Mesenchymal stem cell (in vitro differentiated cells and primary cell): ENCODE measurements around the gene CCT8L2.
"Not testable (repeated sequence)": the region's sequence is repeated elsewhere in the genome, so short reads cannot be mapped to it uniquely, and the experiment has no call there.

Experiments used
- DNase-seq: peaks from one replicate; pipeline ENCODE4 v3.0.0-alpha.2; 2013
- H2AFZ ChIP-seq: one replicate; pipeline ENCODE4 v1.6.1; 2013; ENCODE audit warnings: low read depth, mild to moderate bottlenecking, control low read depth, inconsistent platforms, low read length, moderate library complexity
- H2AK5ac ChIP-seq: 2 replicates; pipeline ENCODE4 v1.6.1; 2013; ENCODE audit warnings: low read length, moderate library complexity, mild to moderate bottlenecking, inconsistent platforms; ENCODE audit not compliant: severe bottlenecking
- H2BK120ac ChIP-seq: one replicate; pipeline ENCODE4 v1.6.1; 2013; ENCODE audit warnings: low read depth, mild to moderate bottlenecking, inconsistent platforms, low read length, moderate library complexity
- H2BK12ac ChIP-seq, 2 experiments: one replicate each; pipeline ENCODE4 v1.6.1; 2013; ENCODE audit warnings: inconsistent platforms in 2 of 2, low read length in 2 of 2, mild to moderate bottlenecking in 2 of 2, moderate library complexity in 2 of 2, control low read depth in 1 of 2
- H2BK15ac ChIP-seq: one replicate; pipeline ENCODE4 v1.6.1; 2013; ENCODE audit warnings: mild to moderate bottlenecking, low read depth, inconsistent platforms; ENCODE audit not compliant: poor library complexity, severe bottlenecking
- H2BK5ac ChIP-seq: 2 replicates; pipeline ENCODE4 v1.6.1; 2013; ENCODE audit warnings: low read depth, mild to moderate bottlenecking, low read length, control low read depth, inconsistent platforms; ENCODE audit not compliant: poor library complexity, severe bottlenecking
- H3K14ac ChIP-seq, 2 experiments: one replicate each; pipeline ENCODE4 v1.6.1; 2013; ENCODE audit warnings: inconsistent platforms in 2 of 2, low read length in 2 of 2, control low read depth in 1 of 2, mild to moderate bottlenecking in 1 of 2, moderate library complexity in 1 of 2
- H3K18ac ChIP-seq, 2 experiments: one replicate each; pipeline ENCODE4 v1.6.1; 2013; ENCODE audit warnings: inconsistent platforms in 2 of 2, low read length in 2 of 2, control low read depth in 1 of 2, low read depth in 1 of 2, mild to moderate bottlenecking in 1 of 2
- H3K23ac ChIP-seq, 2 experiments: one replicate each; pipeline ENCODE4 v1.6.1; 2013; ENCODE audit warnings: inconsistent platforms in 2 of 2, low read length in 2 of 2, mild to moderate bottlenecking in 2 of 2, moderate library complexity in 2 of 2, control low read depth in 1 of 2
- H3K27ac ChIP-seq: 2 replicates; pipeline ENCODE4 v1.5.1; 2013; ENCODE audit warnings: mild to moderate bottlenecking, moderate library complexity, low read length, control low read depth, inconsistent platforms; ENCODE audit not compliant: poor library complexity, severe bottlenecking
- H3K27me3 ChIP-seq, 2 experiments: 2 replicates each; pipeline versions ENCODE4 v1.6.1 to v1.7.0; 2013; ENCODE audit warnings: low read length in 2 of 2, mild to moderate bottlenecking in 2 of 2, moderate library complexity in 2 of 2, control low read depth in 1 of 2, inconsistent platforms in 1 of 2; ENCODE audit not compliant: control insufficient read depth in 1 of 2, insufficient read depth in 1 of 2
- H3K36me3 ChIP-seq, 2 experiments: 2 replicates each; pipeline versions ENCODE4 v1.6.1 to v1.7.0; 2013; ENCODE audit warnings: low read length in 2 of 2, control low read depth in 1 of 2, inconsistent platforms in 1 of 2, low read depth in 1 of 2, mild to moderate bottlenecking in 1 of 2; ENCODE audit not compliant: insufficient read depth in 2 of 2, control insufficient read depth in 1 of 2
- H3K4ac ChIP-seq, 2 experiments: one replicate each; pipeline ENCODE4 v1.6.1; 2013; ENCODE audit warnings: inconsistent platforms in 2 of 2, low read length in 2 of 2, mild to moderate bottlenecking in 2 of 2, moderate library complexity in 2 of 2, control low read depth in 1 of 2, low read depth in 1 of 2
- H3K4me1 ChIP-seq: 2 replicates; pipeline ENCODE4 v1.6.1; 2013; ENCODE audit warnings: low read depth, low read length, control low read depth; ENCODE audit not compliant: control insufficient read depth, insufficient read depth
- H3K4me2 ChIP-seq: 2 replicates; pipeline ENCODE4 v1.6.1; 2013; ENCODE audit warnings: low read length, mild to moderate bottlenecking, inconsistent platforms; ENCODE audit not compliant: poor library complexity, severe bottlenecking
- H3K4me3 ChIP-seq, 2 experiments: 2 replicates each; pipeline versions ENCODE4 v1.5.1 to v1.7.0; 2013; ENCODE audit warnings: low read length in 2 of 2, mild to moderate bottlenecking in 2 of 2, control low read depth in 1 of 2, low read depth in 1 of 2; ENCODE audit not compliant: insufficient read depth in 1 of 2
- H3K79me1 ChIP-seq: replicated peaks from 2 replicates; pipeline ENCODE4 v1.6.1; 2013; ENCODE audit warnings: mild to moderate bottlenecking, control low read depth, low read length, inconsistent platforms; ENCODE audit not compliant: poor library complexity, severe bottlenecking
- H3K9ac ChIP-seq: 2 replicates; pipeline ENCODE4 v1.7.0; 2013; ENCODE audit warnings: mild to moderate bottlenecking, low read length, moderate library complexity
- H3K9me3 ChIP-seq: 2 replicates; pipeline ENCODE4 v1.7.0; 2013; ENCODE audit warnings: mild to moderate bottlenecking, low read length; ENCODE audit not compliant: control insufficient read depth
- H4K8ac ChIP-seq: one replicate; pipeline ENCODE4 v1.6.1; 2013; ENCODE audit warnings: inconsistent platforms, mild to moderate bottlenecking, low read length, moderate library complexity
- H4K91ac ChIP-seq: one replicate; pipeline ENCODE4 v1.6.1; 2013; ENCODE audit warnings: mild to moderate bottlenecking, low read length, inconsistent platforms
- WGBS: methylation state at CpG from one replicate; pipeline ENCODE4 v1.1.7; 2013; ENCODE audit warnings: mixed read lengths; 5-methylcytosine and 5-hydroxymethylcytosine counted together

Gene CCT8L2

DNA sequence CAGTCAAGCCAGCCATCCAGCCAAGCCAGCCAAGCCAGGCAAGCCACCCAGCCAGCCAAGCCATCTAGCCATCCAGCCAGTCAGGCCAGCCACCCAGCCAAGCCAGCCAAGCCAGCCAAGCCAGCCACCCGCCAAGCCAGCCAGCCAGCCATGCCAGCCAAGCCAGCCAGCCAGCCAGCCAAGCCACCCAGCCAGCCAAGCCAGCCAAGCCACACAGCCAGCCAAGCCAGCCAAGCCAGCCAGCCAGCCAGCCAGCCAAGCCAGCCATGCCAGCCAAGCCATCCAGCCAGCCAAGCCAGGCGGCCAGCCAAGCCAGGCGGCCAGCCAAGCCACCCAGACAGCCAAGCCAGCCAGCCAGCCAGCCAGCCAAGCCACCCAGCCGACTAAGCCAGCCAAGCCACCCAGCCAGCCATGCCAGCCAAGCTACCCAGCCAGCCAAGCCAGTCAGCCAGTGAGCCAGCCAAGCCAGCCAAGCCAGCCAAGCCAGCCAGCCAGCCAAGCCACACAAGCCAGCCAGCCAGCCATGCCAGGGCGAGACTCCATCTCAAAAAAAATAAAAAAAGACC, 31.4 kb downstream of the CCT8L2 start:
- not testable (repeated sequence) for H3K18ac ChIP-seq, H2BK5ac ChIP-seq, H3K36me3 ChIP-seq, H2BK15ac ChIP-seq, H2AK5ac ChIP-seq, H3K79me1 ChIP-seq, H2BK12ac ChIP-seq, H3K4ac ChIP-seq, H3K4me1 ChIP-seq, H3K4me3 ChIP-seq, H4K91ac ChIP-seq, H3K27me3 ChIP-seq, H4K8ac ChIP-seq, H2AFZ ChIP-seq, H3K9me3 ChIP-seq, DNase-seq, H3K23ac ChIP-seq, H3K4me2 ChIP-seq, H3K9ac ChIP-seq, H3K14ac ChIP-seq, H2BK120ac ChIP-seq, H3K27ac ChIP-seq
- WGBS = 59% methylated on average over 4 of the region's 5 CpGs

DNA sequence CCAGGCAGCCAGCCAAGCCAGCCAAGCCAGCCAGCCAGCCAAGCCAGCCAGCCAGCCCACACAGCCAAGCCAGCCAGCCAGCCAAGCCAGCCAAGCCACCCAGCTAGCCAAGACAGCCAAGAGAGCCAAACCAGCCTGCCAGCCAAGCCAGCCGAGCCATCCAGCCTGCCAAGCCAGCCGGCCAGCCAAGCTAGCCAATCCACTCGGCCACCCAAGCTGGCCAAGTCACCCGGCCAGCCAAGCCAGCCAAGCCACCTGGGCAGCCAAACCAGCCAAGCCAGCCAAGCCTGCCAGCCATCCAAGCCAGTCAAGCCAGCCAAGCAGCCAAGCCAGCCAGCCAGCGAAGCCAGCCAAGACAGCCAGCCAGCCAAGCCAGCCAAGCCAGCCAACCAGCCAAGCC, 32.0 kb downstream of the CCT8L2 start:
- H2AK5ac ChIP-seq, H3K9ac ChIP-seq, H3K4me3 ChIP-seq, H2AFZ ChIP-seq, H3K79me1 ChIP-seq, H3K14ac ChIP-seq, H2BK15ac ChIP-seq, H3K36me3 ChIP-seq, H3K9me3 ChIP-seq, H3K27ac ChIP-seq, H2BK12ac ChIP-seq, H3K23ac ChIP-seq, H3K4ac ChIP-seq, H2BK5ac ChIP-seq, H2BK120ac ChIP-seq, H3K4me2 ChIP-seq, H4K91ac ChIP-seq, H3K27me3 ChIP-seq, DNase-seq, H3K18ac ChIP-seq, H4K8ac ChIP-seq, H3K4me1 ChIP-seq: not testable (repeated sequence)
- 68% methylated on average over 5 of the region's 5 CpGs for WGBS

DNA sequence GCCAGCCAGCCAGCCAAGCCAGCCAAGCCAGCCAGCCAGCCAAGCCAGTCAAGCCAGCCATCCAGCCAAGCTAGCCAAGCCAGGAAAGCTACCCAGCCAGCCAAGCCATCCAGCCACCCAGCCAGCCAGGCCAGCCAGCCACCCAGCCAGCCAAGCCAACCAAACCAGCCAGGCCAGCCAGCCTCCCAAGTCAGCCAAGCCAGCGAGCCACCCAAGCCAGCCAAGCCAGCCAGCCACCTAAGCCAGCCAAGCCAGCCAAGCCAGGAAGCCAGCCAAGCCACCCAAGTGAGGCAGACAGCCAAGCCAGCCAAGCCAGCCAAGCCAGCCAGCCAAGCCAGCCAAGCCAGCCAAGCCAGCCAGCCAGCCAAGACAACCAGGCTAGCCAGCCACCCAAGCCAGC, 32.6 kb downstream of the CCT8L2 start:
- not testable (repeated sequence) for H3K4me2 ChIP-seq, H2AFZ ChIP-seq, H3K18ac ChIP-seq, H3K27me3 ChIP-seq, H3K4ac ChIP-seq, H2BK12ac ChIP-seq, H3K36me3 ChIP-seq, H3K9ac ChIP-seq, H3K4me1 ChIP-seq, H2BK15ac ChIP-seq, H4K8ac ChIP-seq, H3K14ac ChIP-seq, DNase-seq, H3K27ac ChIP-seq, H2AK5ac ChIP-seq, H3K9me3 ChIP-seq, H3K23ac ChIP-seq, H3K79me1 ChIP-seq, H4K91ac ChIP-seq, H3K4me3 ChIP-seq, H2BK5ac ChIP-seq, H2BK120ac ChIP-seq
- WGBS = 38% methylated on average over 1 of the region's 1 CpG

DNA sequence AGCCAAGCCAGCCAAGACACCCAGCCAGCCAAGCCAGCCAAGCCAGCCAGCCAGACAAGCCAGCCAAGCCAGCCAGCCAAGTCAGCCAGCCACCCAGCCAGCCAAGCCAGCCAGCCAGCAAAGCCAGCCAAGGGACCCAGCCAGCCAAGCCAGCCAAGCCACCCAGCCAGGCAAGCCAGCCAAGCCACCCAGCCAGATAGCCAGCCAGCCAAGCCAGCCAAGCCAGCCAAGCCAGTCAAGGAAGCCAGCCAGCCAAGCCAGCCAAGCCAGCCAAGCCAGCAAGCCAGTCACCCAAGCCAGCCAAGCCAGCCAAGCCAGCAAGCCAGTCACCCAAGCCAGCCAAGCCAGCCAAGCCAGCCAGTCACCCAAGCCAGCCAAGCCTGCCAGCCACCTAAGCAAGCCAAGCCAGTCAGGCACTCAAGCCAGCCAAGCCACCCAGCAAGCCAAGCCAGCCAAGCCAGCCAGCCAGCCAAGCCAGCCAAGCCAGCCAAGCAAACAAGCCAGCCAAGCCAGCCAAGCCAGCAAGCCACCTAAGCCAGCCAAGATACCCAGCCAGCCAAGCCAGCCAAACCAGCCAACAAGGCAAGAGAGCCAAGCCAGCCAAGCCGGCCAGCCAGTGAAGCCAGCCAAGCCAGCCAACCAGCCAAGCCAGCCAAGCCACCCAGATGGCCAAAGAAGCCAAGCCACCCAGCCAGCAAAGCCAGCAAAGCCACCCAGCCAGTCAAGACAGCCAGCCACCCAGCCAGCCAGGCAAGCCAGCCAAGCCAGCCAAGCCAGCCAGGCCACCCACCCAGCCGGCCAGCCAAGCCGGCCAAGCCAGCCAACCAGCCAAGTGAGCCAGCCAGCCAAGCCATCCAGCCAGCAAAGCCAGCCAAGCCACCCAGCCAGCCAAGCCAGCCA, 33.3 kb downstream of the CCT8L2 start:
- Histone ChIP-seq H3K23ac (no peak overlapping the region), H3K14ac (no peak overlapping the region), H2BK5ac (no peak overlapping the region), H2BK12ac (no peak overlapping the region), H2AK5ac (no peak overlapping the region), H3K4me2 (no peak overlapping the region), H3K27ac (no peak overlapping the region), H3K4ac (no peak overlapping the region), H4K91ac (no peak overlapping the region), H3K27me3 (no peaks in the 10 kb centered on the region), H3K4me3 (no peak overlapping the region), H4K8ac (no peak overlapping the region), H2BK120ac (no peak overlapping the region), H2AFZ (no peak overlapping the region), H3K9me3 (no peaks in the 10 kb centered on the region), H3K9ac (no peak overlapping the region), H3K79me1 (no peaks in the 10 kb centered on the region), H2BK15ac (no peak overlapping the region), H3K18ac (no peak overlapping the region), H3K4me1 (no peaks in the 10 kb centered on the region), H3K36me3 (no peaks in the 10 kb centered on the region)
- 84% methylated on average over 3 of the region's 3 CpGs for WGBS
- DNase-seq = no peak
